ENCODE data around the gene PSMG3.

- TF ChIP-seq, protein P1, sequence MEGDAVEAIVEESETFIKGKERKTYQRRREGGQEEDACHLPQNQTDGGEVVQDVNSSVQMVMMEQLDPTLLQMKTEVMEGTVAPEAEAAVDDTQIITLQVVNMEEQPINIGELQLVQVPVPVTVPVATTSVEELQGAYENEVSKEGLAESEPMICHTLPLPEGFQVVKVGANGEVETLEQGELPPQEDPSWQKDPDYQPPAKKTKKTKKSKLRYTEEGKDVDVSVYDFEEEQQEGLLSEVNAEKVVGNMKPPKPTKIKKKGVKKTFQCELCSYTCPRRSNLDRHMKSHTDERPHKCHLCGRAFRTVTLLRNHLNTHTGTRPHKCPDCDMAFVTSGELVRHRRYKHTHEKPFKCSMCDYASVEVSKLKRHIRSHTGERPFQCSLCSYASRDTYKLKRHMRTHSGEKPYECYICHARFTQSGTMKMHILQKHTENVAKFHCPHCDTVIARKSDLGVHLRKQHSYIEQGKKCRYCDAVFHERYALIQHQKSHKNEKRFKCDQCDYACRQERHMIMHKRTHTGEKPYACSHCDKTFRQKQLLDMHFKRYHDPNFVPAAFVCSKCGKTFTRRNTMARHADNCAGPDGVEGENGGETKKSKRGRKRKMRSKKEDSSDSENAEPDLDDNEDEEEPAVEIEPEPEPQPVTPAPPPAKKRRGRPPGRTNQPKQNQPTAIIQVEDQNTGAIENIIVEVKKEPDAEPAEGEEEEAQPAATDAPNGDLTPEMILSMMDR (conservative IDR thresholded peaks at IDR 0.05; ENCODE audit: low read depth in 2 of 2), result no peak
- no peak for TF ChIP-seq REST (IDR thresholded peaks at IDR 0.05; ENCODE audit: unreplicated experiment)
- TF ChIP-seq POLR2AphosphoS5 (IDR thresholded peaks at IDR 0.05; ENCODE audit: low read depth), result no peak
- no peak for TF ChIP-seq CREB1 (CRISPR knock-in tag; IDR thresholded peaks at IDR 0.05; ENCODE audit: low read depth)
- TF ChIP-seq EZH2phosphoT487 (IDR thresholded peaks at IDR 0.05; ENCODE audit: unreplicated experiment), result no peak
- TF ChIP-seq NANOG (IDR thresholded peaks at IDR 0.05; ENCODE audit: borderline replicate concordance), result no peak
- TF ChIP-seq EZH2 (IDR thresholded peaks at IDR 0.05; ENCODE audit: low read depth, unreplicated experiment), result no peak
- no peak for TF ChIP-seq STAT1 (IDR thresholded peaks at IDR 0.05; ENCODE audit: unreplicated experiment)
- TF ChIP-seq ZNF331 (CRISPR knock-in tag; IDR thresholded peaks at IDR 0.05; ENCODE audit: low read depth), result no peak
- no peak for TF ChIP-seq JUNB (IDR thresholded peaks at IDR 0.05; ENCODE audit: unreplicated experiment)
- TF ChIP-seq, protein P2, sequence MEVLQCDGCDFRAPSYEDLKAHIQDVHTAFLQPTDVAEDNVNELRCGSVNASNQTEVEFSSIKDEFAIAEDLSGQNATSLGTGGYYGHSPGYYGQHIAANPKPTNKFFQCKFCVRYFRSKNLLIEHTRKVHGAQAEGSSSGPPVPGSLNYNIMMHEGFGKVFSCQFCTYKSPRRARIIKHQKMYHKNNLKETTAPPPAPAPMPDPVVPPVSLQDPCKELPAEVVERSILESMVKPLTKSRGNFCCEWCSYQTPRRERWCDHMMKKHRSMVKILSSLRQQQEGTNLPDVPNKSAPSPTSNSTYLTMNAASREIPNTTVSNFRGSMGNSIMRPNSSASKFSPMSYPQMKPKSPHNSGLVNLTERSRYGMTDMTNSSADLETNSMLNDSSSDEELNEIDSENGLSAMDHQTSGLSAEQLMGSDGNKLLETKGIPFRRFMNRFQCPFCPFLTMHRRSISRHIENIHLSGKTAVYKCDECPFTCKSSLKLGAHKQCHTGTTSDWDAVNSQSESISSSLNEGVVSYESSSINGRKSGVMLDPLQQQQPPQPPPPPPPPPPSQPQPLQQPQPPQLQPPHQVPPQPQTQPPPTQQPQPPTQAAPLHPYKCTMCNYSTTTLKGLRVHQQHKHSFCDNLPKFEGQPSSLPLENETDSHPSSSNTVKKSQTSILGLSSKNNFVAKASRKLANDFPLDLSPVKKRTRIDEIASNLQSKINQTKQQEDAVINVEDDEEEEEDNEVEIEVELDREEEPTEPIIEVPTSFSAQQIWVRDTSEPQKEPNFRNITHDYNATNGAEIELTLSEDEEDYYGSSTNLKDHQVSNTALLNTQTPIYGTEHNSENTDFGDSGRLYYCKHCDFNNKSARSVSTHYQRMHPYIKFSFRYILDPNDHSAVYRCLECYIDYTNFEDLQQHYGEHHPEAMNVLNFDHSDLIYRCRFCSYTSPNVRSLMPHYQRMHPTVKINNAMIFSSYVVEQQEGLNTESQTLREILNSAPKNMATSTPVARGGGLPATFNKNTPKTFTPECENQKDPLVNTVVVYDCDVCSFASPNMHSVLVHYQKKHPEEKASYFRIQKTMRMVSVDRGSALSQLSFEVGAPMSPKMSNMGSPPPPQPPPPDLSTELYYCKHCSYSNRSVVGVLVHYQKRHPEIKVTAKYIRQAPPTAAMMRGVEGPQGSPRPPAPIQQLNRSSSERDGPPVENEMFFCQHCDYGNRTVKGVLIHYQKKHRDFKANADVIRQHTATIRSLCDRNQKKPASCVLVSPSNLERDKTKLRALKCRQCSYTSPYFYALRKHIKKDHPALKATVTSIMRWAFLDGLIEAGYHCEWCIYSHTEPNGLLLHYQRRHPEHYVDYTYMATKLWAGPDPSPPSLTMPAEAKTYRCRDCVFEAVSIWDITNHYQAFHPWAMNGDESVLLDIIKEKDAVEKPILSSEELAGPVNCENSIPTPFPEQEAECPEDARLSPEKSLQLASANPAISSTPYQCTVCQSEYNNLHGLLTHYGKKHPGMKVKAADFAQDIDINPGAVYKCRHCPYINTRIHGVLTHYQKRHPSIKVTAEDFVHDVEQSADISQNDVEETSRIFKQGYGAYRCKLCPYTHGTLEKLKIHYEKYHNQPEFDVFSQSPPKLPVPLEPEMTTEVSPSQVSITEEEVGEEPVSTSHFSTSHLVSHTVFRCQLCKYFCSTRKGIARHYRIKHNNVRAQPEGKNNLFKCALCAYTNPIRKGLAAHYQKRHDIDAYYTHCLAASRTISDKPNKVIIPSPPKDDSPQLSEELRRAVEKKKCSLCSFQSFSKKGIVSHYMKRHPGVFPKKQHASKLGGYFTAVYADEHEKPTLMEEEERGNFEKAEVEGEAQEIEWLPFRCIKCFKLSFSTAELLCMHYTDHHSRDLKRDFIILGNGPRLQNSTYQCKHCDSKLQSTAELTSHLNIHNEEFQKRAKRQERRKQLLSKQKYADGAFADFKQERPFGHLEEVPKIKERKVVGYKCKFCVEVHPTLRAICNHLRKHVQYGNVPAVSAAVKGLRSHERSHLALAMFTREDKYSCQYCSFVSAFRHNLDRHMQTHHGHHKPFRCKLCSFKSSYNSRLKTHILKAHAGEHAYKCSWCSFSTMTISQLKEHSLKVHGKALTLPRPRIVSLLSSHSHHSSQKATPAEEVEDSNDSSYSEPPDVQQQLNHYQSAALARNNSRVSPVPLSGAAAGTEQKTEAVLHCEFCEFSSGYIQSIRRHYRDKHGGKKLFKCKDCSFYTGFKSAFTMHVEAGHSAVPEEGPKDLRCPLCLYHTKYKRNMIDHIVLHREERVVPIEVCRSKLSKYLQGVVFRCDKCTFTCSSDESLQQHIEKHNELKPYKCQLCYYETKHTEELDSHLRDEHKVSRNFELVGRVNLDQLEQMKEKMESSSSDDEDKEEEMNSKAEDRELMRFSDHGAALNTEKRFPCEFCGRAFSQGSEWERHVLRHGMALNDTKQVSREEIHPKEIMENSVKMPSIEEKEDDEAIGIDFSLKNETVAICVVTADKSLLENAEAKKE (CRISPR knock-in tag; IDR thresholded peaks at IDR 0.05), result no peak
These were observed 22.0 kb upstream of the PSMG3 start for GRCh38 chr7:1591876-1592275.
